Esophagus muscularis mucosa (tissue), 3 donors: ENCODE results near the gene FBXW4.

Experiments
- CTCF ChIP-seq, 3 experiments: fragments of 200-600 bp in 2 of 3; fragments of 450-650 bp in 1 of 3; sonication (generic) in 2 of 3; IDR thresholded peaks; one replicate each; pipeline ENCODE4 v1.5.1; 2017 to 2019; ENCODE audit warnings: antibody characterized with exemption in 3 of 3, mild to moderate bottlenecking in 2 of 3, moderate library complexity in 1 of 3
- POLR2AphosphoS5 ChIP-seq, 2 donors: sonication (generic); formaldehyde crosslinking; IDR thresholded peaks; one replicate each; pipeline ENCODE4 v1.6.1; 2017; ENCODE audit warnings: antibody characterized with exemption in 2 of 2

DNA sequence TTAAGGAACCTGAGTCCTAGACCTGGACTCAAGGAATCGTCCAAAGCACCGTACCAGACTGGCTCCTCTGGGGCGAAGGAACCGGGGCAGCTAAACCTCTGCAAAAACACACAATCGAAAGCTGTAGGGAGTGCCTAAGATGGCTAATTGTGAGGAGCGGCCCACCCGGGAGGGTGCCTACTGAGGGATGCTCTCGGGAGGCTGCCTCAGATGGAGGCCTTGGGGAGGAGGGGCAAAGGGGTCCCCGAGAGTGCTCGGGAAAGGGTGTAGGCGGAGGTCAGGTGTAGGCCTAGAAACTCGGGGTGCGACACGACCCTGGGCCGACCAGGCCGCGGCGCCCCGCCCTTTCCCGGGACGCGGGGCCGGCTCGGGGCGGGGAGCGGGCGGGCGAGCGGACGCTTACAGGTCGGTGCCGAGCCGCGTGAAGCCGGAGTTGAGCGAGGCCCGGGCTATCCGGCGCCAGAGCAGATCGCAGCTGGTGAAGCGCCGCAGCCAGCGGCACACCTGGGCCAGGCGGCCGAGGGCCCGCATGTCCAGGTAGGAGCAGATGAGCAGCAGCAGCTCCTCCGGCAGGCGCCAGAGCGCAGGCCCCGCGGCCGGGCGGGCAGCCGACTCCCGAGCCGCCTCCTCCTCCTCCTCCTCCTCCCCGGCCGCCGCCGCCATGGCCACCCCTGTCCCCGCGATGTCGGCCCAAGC, 844 bp downstream of the FBXW4 start:
- no peak for TF ChIP-seq CTCF (IDR thresholded peaks at IDR 0.05)
- peak in 1 of 2 donors; percentile 41 for TF ChIP-seq POLR2AphosphoS5 (IDR thresholded peaks at IDR 0.05)
